Measurements from ENCODE around the gene EIF5.

The EIF5 gene

GRCh38 chr14:103308717-103309616, 25.1 kb upstream of the EIF5 start:
- DNase-seq (ENCODE audit: low spot score) = no peak

DNA sequence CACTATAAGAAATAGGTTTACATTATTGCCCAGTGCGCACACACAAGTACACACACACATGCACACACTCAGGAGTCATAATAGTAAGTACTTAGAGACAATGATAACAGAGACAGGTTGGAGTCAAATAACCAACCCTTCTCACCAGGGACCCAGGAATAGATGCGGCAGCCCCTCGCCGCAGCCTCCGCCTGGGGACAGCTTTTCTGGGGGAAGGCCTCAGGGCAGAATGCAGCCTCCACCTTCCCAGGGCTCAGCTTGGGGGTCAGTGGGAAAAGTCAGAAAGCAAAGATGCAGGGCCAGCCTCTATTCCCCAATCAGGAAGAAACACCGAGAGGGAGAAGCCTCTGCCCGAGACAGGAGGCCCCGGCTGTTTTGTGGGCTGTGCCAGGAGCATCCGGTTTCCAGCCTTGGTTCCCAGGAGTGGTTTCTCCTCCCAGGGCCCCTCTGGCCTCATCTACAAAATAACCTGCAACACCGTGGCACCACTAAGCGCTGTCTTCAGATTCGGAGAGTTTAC, 23.4 kb upstream of the EIF5 start:
- no peak for DNase-seq (ENCODE audit: low spot score)

DNA sequence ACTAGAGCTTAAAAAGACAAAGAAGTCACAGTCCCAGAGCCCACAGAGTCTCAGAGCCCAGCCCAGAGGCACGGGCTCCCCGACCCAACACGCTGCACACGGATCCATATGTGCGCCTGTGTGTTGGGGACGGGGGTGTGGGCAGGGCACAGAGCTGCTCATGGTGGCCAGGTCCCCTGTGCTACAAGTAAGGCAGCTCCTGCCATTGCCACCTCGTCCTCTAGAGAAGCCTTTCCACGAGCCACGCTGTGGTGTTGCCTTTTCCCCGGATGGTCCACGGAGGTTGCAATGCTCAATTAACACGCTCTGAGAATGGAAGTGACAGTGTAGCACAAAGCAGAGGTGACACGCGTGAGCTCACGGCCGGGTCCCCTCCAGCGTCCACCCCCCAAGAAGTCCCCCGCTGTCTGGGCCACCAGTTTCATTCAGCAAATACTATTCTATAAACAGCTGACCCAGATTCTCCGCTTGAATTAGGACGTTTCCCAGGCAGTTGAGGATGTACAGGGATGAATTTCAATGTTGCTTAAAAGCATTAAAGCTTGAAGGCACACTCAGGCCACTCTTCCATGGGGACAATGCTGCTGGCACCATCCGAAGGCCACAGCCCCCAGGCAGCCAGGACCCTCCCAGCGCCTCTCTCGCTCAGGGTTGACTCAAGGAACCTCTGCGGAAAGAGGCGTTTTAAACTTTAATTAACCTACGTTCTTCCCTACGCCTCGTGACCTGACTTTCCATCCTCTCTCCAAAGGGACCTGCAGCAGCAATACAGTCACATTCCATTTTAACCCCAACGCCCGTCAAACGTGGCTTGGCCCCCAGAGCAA, 22.7 kb upstream of the EIF5 start:
- DNase-seq (ENCODE audit: low spot score) = no peak

GRCh38 chr14:103312006-103312635, 21.9 kb upstream of the EIF5 start:
- no peak for DNase-seq (ENCODE audit: low spot score)

- no peak for DNase-seq (ENCODE audit: low spot score)
These were observed 20.3 kb upstream of the EIF5 start for GRCh38 chr14:103313704-103314103.

DNA sequence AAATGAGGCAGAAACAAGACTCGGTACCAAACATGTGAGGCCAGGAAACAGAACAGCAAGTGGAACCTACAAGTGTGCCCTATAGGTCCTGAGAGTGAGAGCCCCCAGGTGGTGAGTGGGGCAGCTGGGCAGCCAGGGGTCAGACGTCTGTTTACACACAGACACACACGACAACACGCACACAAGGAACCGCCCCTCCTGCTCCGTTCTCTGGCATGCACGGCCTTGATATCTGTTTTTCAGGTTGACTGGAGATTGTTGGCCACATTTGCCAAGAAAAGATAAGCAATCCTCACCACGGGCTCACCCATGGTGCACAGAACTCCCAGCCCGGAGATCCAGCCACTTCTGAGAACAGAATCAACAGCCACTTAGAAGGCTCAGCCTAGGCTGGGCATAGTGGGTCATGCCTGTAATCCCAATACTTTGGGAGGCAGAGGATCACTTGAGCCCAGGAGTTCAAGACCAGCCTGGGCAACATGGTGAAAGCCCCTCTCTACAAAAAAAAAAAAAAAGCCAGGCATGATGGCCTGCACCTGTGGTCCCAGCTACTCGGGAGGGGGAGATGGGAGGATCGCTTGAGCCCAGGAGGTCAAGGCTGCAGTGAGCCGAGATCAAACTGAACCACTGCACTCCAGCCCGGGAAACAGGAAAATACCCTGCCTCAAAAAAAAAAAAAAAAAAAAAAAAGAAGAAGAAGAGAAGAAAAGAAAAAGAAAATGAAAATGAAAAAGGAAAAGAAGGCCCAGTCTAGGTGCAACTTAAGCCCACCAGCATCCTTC, 19.4 kb upstream of the EIF5 start:
- no peak for DNase-seq (ENCODE audit: low spot score)

GRCh38 chr14:103315351-103315911, 18.6 kb upstream of the EIF5 start:
- no peak for DNase-seq (ENCODE audit: low spot score)

- no peak for DNase-seq (ENCODE audit: low spot score)
These were observed 18.1 kb upstream of the EIF5 start for GRCh38 chr14:103315941-103316340.

- DNase-seq (ENCODE audit: low spot score) = no peak
These were observed 17.3 kb upstream of the EIF5 start for GRCh38 chr14:103316721-103317121.

GRCh38 chr14:103317251-103317650, 16.8 kb upstream of the EIF5 start:
- no peak for DNase-seq (ENCODE audit: low spot score)

DNA sequence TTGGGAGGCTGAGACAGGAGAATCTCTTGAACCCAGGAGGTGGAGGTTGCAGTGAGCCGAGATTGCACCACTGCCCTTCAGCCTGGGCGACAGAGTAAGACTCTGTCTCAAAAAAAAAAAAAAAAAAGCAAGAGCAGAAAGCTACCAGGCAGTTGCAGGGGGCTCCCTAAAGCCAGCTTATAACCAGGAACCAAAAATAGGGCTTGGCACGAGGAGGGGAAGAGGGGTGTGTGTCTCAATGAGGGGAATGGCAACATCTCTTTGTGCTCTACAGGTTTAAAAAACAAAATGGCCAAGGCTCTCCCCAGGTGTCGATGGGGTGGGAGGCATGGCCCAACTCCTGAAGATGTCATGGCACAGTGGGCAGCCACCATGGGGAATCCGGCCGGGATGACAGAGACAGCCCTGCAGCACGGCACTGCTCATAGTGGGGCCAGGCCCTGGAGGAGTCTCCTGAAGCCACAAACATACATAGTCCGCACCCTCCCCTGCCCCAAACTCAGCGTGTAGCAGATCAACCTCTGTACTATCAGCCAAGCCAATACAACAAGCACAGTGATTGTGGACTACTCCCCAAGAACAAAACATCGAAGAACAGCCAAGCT, 16.0 kb upstream of the EIF5 start:
- no peak for DNase-seq (ENCODE audit: low spot score)

DNA sequence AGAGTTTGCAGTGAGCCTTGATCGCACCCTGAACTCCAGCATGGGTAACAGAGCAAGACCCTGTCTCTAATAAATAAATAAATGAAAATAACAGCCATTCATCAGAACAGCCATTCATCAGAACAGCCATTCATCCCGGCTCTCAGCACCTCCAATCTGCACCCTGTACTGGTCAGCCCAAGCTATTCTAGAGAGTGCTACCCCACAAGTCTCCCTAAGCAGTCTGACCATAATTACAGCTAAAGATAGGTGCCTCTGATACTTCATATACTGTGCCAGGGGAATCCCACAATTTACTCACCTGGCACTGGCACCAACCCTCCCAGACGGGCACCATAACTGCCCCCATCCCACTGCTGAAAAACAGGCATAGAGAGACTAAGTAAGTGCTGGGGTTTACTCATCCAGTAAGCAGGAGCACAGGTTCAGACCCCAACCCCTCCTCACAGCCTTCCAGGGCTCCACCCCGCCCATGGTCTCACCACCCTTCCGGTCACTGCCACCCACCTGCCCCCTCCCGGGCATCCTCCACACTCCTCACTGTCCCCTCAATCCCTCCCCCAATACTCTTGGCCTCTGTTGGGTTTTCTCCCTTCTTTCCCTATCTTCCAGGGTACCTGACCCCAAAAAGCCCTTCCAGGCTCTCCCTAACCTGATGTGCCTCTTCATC, 15.2 kb upstream of the EIF5 start:
- DNase-seq (ENCODE audit: low spot score) = no peak

DNA sequence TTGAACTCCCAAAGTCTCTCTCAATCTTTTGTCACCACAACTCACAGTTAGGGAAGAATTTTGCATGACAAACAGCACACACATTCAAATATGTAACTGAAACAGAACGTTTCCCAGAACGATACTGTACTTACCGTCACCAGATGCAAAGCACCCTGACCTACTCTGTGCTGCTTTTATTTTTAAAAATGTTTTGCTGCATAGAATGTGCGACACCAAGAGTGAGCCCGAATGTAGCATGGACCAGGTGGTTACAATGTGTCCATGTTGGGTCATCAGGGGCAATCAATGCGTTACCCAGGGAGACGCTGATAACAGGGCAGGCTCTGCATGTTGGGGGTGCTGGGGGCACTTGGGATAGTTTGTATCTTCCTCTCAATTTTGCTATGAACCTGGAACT, 14.6 kb upstream of the EIF5 start:
- no peak for DNase-seq (ENCODE audit: low spot score)

DNA sequence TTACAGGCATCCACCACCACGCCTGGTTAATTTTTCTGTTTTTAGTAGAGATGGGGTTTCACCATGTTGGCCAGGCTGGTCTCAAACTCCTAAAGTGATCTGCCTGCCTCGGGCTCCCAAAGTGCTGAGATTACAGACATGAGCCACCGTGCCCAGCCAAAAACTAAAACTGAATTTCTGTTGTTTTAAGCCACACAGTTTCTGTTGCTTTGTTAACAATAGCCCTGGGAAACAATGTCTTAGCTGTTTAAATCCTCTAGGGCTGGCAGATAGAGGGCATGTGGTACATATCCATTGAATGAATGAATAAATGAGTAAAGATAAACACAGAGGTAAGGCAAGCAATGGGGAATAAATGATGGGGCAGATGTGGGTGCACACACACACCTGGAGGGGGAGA, 8.0 kb upstream of the EIF5 start:
- DNase-seq (ENCODE audit: low spot score) = no peak

GRCh38 chr14:103328941-103329340, 5.1 kb upstream of the EIF5 start:
- no peak for DNase-seq (ENCODE audit: low spot score)

- DNase-seq (ENCODE audit: low spot score) = no peak
These were observed 4.4 kb upstream of the EIF5 start for GRCh38 chr14:103329401-103330347.

DNA sequence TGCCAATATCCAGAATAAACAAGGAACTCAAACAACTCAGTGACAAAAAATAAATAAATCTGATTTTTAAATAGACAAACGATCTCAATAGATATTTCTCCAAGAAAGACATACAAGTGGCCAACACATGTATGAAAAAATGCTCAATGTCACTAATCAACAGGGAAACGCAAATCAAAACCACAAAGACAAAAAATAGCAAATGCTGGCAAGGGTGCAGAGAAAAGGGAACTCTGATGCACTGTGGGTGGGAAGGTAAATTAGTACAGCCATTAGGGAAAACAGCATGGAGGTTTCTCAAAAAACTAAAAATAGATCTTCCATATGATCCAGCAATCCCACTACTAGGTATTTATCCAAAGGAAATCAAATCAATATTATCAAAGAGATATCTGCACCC, 3.5 kb upstream of the EIF5 start:
- DNase-seq (ENCODE audit: low spot score) = no peak

DNA sequence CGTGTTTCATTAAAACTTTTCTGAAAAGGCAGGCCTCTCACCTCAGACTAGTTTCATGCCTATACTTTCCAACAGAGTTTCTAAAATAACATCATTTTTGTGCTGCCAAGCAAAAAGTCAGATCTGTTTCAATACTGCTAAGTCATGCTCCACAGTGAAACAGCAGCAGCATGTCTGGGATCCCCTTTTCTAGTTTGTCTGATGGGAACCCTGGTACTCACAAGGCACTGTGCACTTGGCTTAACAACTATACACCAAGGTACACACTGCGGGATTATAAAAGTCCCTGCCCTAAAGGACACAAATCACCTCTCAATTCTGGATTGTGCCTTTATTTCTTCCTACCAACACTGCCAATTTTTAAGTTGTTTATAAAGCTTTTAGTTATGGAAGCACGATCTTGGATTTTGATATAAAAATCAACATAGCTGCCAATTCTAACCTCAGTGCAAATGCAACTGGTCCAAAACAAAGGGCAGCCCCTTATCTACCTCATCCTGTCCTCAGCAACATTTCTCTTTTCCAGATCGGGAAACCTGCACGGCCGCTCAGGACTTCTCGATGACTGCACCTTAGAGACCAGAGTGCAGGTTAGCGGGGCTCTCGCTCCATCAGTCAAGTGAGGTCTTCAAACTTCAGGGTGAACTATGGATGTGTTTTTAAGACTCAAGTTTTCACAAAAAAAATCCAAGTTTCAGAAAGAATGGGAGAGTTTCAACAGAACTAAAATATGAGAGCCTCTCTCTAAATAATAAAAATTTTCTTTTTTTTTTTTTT, 1.7 kb upstream of the EIF5 start:
- DNase-seq (ENCODE audit: low spot score) = no peak

Data from SK-N-DZ (cell line).